Ureter (tissue), 1 donor: ENCODE results near the gene SHISA6. TPM values are rescaled to one million over a fixed set of nuclear protein-coding genes. Genes with fewer than 3 reads are reported as not detected.

Experiments
- DNase-seq: peaks from one replicate; pipeline ENCODE4 v3.0.0-alpha.2; 2020; ENCODE audit warnings: low spot score
- total RNA-seq: library from RNA; stranded (reverse); gene quantifications from one replicate; pipeline ENCODE4 v1.2.4, GENCODE V29; 2023
- donor health status: DM: yes; HTN: yes; CAD: no.

The SHISA6 gene
- 5.4 TPM for total RNA-seq

DNA sequence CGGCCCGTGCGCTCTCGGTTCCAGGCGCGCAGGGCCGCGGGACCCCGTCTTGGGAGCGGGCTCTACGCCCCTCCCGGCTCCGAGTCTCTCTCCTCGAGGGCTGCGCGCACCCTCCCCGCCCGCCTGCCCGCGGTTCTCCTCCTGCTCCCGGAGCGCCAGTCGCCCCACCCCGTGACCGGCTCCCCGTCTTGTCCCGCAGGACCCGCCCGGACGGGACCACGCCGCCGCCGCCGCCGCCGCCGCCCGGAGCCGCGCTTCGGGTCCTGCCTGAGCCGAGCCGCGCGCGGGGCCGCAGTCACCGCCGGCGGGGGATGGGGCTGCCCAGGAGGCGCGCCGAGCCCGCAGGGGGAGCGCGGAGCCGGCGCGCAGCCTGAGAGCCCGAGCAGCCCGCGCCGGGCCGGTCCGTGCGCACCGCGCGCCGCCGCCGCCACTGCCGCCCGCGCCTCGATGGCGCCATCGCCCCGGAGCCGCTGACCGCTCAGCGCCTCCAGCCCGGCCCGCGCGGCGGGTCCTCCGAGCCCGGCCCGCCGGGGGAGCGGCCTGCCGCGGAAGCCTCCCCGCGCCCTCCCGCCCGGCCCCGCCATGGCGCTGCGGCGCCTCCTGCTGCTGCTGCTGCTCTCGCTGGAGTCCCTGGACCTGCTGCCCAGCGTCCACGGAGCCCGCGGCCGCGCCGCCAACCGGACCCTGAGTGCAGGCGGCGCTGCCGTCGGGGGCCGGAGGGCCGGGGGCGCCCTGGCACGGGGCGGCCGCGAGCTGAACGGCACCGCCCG, at the start of gene SHISA6:
SHISA6 (plus strand) TSS at position 373 of the 770 bp plus-strand sequence.
- DNase-seq: no peak

DNA sequence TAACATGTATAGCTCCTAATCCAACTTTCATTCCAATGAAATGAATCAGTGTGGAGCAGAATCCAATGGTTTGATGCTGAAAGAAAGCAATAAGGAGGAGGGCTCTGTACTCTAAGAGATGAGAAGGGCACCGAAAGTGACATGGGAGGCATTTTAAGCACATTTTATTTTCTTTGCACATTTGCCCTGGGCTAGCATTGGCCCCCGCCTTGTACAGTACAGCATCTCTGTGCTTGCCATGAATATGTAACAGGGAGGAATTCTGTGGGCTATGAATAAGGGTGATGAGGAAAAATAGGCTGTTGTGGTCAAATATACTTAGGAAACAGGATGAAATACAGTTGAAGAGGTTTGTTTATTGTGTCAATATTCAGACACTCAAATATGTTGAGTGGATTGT, 45.2 kb upstream of the SHISA6 start:
- no peak for DNase-seq

DNA sequence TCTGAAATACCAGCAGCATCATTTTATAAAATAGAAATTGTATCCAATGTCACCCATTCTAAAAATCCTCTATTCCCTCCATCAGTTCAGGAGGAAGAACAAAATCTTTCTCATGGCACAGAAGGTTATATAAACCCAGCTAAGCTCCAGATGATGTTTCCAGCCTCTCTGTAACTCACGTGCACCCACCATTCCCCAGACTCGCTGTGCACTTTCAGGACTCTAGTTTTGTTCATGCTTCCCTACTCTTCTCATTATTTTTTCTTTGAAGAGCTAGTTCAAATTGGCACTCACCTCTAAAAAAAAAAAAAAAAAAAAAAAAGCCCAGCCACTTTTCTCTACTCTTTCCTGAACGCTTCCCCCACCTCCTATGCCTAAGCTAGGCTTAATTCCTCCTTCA, 36.0 kb upstream of the SHISA6 start:
- no peak for DNase-seq

DNA sequence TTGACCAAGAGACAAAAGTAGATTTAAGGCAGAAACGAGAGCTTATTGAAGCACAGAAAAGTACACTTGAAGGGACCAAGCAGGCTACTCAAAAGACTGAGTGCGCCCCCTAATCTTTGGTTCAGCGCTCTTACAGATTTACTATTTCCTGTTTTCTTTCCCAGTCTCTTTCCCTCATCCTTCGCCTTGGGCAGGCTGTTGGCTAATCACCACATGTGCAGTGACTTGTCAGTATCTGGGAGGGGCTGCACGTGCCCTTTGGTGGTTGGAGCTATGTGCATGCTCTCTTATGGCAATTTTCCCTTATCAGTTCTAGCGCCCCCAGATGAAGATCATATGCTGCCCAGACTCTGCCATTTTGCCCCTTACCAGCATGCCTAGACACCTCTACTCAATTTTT, 35.4 kb upstream of the SHISA6 start:
- no peak for DNase-seq

DNA sequence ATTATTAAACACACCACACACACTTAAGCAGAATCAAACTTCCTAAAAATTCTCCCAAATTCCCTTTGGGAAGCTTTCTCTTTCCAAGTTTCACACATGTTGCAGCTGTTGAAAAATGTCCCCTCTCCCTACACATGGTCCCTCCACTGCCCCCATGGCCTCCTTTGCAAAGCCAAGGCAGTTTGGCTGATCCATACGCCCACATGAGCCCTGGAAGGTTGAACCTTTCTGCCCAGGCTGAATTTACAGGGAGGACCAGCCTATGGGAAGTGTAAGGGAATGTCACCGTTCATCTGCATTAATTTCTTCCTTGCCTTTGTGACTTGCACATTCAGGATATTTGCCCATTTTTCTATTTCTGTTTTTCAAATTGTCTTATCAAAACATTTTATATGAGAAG, 31.1 kb upstream of the SHISA6 start:
- no peak for DNase-seq

DNA sequence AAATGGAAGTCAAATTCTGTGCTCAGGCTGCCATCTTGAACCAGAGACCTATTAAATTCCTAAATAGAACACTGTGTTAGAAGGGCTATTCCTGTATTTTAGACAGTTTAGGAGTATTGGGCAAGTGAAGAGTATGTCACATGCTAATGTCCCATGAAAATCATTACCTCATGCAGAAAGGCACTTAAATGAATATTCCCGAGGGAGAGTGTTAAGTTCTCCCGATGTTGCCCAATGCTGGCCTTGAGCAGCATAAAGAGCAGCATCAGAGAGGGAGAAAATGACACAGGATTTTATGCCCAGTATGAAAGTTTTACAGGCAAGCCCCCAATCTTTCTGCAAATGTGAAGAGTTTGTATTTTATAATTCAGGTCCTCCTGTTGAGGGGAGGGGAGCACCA, 28.2 kb upstream of the SHISA6 start:
- DNase-seq: no peak

DNA sequence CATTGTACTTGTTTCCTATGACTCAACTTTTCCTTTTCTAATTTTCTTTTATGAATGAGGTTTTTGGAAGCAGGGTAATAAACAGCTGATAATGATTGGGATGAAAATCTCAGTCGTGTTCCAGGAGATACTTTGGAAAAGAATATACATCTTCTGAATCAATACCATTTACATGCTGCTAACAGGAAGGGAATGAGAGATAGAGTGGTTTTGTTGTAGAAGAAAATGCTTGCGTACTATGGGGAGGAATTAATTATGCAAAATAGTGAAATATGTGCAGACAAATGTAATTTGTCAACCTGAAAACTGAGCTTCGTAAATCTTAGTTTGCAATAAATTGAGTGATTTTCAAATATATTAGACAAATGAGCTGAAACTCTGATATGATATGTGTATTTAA, 24.0 kb upstream of the SHISA6 start:
- no peak for DNase-seq

DNA sequence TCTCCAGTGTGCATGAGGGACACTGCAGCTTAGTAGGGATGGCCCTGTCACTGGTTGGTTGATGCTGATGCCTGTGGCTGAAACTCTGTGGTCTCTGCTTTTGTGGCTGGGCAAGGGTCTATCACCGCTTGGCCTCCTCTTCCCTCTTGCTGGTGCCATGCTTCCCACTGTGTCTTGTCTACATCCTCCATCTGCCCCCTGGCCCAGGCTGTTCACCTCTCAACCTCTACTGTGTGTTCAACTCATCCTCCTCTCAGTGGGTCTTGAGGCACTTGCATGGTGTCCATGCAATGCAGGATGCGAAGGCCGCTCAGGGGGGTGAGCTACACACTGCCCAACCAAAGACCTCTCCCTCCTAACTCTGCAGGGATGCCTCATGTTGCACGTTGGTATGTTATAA, 19.8 kb upstream of the SHISA6 start:
- DNase-seq: no peak

DNA sequence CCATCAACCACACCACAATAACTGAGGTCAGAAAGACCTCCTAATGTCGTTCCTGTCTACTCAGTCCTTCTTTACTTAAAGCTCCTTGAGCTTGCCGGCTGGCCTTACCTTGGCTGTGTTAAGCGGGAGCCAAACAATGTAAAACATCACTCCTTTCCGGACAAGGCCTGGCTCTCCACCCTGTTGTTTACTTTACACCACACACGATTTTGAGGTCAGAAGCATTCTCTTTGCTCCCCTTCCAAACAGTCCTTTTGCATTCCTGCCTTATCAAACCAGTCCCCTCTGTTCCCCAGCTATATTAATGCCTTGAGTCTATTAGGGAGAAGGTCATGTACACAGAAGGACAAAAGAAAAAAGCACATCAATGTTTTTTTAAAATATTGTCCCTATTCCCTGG, 19.3 kb upstream of the SHISA6 start:
- DNase-seq: no peak

DNA sequence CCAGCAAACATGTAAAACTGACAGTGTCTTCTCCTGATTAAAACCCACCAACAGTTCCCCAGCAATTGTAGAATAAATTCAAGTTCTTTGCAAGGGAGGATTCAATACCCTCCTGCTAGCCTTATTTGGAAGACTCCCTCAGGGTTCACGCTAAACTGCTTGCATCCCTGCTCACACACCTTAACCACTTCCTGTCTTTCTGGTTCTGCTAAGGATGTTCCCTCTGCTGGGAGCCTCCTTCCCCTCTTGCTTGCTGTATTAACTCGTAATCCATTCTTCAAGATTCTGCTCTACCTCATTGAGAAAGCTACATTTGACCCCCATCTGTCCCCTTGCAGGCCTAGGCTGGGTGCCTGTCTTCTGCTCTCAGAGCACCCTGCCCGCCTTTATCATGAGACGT, 2.3 kb upstream of the SHISA6 start:
- DNase-seq: peak; percentile 51

DNA sequence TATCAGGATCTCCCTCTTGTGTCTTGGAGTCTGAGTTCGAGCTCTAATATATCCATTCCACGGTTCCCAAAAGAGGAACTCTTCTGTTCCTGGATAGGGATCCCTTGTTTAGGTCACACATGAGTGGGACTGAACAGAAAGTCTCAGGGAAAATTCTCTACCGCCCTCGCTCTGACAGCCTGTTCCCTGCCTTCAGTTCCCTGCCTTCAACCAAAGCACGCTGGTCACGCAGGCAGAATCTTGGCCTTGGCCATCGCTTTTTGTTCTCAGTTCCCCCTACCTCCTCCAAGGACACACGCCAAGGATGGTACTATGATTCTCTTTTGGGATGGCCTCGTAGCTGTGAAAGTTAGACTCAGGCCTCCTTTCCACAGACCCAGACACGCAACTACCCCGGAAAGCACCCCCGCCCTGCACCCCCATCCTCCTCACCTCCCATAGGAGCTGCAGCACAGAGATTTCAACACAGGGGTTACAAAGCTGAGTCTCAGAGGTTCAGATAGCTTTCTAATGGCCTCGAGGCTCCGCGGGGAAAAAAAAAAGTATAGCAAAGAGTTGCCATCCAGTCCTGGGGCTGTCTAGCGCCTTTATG, 1.5 kb upstream of the SHISA6 start:
- DNase-seq: no peak

DNA sequence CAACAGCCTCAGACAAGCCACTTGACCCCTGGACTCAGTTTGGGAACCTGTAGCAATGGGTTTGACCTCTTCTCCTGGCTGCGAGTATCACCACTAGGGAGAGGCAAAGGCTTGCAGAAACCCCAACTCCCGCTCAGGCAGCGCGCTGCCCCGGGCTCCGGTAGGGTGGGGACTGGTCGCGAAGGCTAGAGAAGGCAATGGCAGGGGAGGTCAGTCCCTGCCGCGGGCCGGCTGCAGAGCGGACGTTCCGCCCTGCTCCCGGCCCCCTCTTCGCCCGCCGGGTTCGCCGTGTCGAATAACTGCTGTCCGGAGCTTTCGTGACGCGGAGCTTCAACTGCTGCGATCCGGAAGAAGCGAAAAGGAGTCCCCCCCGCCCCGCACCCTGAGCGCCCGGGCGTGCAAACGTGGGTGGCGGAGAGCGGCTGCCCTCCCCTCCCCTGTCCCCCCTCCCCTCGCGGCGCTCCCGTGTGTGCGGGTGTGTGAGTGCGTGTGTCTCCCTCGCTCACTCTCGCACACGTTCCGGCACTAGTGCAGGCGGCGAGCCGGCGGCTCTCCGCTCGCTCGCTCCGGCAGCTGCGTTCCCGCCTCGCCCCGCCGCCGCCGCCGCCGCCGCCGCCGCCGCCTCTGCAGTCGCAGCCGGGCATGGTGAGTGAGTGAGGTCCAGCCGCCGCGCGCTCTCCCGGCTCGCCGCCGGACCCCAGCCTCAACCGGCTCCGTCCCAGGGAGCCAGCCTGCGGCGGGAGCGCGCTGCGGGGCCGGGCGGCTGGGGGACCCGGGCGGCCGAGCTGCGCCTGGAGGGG, 772 bp upstream of the SHISA6 start:
- DNase-seq: peak; percentile 55

DNA sequence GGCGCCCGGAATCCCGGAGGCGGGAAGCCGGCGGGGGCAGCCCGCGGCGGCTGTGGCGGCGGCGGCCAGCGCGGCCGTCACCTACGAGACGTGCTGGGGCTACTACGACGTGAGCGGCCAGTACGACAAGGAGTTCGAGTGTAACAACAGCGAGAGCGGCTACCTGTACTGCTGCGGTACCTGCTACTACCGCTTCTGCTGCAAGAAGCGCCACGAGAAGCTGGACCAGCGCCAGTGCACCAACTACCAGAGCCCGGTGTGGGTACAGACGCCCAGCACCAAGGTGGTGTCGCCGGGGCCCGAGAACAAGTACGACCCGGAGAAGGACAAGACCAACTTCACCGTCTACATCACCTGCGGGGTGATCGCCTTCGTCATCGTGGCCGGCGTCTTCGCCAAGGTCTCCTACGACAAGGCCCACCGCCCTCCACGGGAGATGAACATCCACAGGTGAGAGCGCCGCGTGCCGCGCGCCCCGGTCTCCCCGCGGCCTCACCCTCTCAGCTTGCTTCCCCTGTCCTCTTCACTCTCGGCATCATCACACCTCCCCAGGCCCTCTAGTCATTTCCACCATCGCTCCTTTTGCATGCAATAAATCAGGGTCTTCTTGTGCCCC, 706 bp downstream of the SHISA6 start:
- peak; percentile 47 for DNase-seq

DNA sequence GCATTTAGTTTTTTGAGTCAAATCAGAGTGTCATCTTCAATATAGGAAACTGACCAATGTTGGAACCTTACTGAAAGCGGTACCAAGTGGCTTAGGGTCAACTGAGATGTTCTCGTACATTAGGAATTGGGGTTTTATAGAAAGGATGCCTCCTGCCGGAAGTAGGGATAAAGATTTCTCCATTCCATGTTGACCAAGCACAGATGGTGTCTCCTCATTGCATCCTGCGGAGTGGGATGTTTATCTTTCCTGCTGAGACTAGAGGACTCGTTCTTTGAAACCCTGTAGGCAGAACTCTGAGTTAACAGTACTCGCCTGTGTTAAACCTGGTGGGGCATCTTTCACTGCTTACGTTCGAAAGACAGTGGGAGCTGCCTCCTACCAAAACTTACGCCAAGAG, 1.4 kb downstream of the SHISA6 start:
- no peak for DNase-seq

DNA sequence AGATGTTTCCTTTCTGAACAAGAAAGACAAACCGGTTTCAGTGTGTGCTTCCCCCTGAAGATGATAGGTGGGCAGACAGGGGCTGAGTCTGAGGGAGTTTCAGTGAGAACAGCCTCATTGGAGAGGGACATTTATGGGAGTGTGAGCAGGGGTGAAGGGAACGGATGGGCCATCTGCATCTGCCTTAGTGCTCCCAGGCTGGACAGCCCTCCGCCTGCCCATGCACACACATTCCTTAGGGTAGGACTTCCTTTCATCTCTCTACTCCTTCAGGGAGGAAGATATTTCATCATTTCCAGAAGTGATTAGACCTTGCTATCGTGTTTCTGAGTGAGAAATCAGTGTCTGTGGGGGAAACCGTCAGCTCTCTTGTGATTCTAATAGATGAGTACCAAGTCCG, 3.8 kb downstream of the SHISA6 start:
- no peak for DNase-seq

DNA sequence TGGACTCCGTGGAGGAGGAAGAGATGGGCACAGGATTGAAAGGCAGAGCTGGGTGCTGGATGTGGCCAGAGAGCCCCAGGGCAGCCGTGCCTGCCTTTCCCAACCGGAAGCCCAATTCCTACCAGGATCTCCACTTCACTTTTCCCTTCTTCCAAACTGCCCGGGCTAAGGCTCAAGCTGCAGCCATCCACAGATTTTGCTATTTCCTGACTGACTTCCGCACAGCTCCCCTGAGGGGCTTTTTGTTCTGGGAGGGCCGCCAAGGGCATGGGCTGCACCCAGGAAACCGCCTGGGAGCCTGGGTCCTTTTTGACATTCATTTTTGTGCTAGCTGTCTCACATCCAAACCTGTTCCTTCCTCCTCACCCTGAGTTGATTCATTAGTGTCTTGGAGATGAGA, 4.2 kb downstream of the SHISA6 start:
- DNase-seq: no peak

DNA sequence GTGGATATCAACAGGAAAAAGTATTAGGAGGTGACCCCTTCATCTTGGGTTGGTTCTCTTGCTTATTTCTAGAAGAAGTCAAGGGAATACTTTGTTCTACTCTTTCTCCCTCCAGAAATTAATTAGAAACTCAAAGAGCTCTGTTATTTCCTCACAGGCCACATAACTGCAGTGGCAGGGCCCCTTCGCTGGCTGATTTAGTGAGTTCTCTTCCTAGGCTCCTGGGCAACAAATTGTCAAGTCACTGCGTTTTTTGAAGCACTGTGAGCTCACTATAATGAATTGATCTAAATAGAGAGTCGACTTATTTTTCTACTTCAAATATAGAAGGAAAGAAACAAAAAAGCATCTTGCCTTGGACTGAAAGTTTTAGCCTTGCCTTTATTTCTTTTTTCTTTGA, 4.8 kb downstream of the SHISA6 start:
- no peak for DNase-seq

DNA sequence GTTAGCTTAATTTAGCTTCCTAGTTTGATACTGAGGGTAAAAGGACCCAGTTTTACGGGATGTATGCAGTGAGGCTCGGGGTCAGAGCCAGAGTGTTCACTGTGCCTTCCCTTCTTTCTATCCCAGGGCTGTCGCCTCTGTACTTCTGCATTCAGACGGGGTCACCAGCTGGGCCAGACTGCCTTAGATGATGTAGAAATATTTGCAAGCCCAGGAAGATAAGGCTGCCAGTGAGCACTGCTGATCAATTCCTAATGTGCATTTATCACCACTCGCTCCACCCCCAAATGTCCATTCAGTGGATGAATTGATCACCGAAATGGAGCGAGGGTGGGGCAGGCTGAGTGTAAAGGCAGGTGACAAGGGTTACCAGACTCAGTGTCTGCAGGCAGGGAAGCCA, 9.1 kb downstream of the SHISA6 start:
- DNase-seq: no peak

DNA sequence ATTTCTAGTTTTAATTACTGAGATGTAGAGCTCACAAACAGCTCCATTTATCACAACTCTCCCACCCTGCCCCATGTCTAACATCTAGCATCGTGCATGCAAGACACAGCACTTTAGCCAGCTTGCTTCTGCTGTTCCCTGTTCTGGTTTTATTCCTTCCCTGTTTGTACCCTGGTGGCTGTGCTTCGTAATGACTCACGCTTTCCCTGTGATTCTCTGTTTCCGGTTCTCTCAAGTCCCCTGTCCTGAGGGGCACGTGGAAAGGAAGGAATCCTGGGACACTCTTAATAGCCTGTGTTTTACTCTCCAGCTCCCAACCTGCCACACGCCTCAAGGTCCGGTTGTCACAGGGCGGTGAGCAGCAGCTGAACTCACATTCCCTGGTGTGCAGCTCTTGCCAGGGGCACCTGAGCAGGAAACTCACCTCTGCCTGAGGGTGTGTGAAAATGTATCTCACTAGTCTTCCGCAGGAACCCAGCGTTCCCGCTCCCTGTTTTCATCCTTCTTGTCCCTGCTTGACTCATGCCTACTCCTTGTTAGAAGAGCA, 10.6 kb downstream of the SHISA6 start:
- DNase-seq: no peak

DNA sequence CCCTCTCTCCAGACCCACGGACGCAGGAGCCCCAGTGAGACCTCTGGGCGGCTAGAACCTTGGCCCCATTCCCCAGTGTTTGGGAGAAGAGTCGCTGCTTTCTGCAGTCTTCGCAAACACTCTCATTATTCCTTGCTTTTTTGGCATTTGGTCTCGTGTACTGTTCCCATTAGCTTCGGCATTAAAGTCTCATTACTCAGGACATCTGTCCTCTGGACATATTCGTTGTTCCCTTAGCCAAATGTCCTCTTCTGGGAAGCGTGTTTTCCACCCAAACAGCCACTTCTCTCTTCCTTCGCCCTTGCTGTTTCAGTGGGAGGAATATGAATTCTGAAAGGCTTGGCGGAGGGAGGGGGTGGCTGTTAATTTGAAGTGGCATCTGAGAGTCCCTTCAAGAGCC, 11.1 kb downstream of the SHISA6 start:
- no peak for DNase-seq

DNA sequence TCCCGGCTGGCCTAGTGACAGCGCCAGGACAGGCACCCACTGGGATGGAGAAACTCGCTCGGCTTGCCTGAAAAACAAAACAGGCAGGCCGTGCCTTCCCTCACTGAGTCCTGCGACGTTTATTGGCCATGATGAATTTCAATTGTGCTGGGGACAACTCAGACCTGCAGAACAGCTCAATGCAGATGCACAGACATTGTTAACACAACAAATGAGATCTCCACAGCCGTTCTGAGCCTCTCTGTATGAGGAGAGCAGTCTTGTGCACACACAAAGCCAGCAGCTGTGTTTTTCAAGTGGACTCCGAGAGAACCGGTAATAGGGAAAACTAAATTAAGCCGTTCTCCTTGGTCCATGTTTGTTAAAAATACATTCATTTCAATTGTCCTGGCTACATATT, 15.9 kb downstream of the SHISA6 start:
- DNase-seq: no peak

DNA sequence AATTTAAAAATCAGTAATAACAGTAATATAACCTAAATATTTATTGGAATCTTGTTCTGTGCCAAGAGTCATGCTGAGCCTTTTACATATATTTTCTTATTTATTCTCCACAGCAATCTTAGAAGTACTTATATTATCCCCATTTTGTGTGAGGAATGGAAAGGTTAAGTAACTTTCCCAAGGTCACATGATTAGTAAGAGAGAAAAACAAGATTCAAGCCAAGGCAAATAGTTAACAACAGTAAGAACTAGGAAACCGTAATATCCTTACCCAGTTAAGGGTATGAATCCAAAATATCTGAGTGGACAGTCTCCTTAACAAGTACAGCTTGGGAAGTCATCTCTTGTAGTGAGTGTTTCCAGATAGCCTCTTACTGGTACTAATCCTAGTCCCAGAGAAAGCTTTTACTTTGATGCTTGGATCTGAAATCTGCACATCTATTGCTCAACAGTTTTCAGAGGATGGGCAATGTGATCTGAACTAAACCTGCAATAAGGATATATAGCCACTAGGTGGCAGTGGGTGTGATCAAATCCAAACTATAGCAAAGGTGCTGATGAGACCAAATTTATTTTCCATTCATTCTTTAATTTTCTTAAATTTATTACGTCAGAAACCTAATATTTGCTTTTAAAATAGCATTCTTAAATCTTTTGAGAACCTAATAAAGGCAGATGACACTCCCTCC, 23.3 kb downstream of the SHISA6 start:
- no peak for DNase-seq
